ENCODE measurements around the gene FAM186B.

The FAM186B gene

GRCh38 chr12:49632986-49633702 is 27.7 kb upstream of the FAM186B start (continued):
- TF ChIP-seq ZNF513 (tag by site-specific recombination; IDR thresholded peaks at IDR 0.05) (no peak), ZNF529 (tag by site-specific recombination; IDR thresholded peaks at IDR 0.05; ENCODE audit: insufficient replicate concordance) (no peak)

- no peaks in the 10 kb centered on the region for H3K9me3 ChIP-seq (ENCODE audit: control insufficient read depth, insufficient read depth, low read depth, low read length)
- ChIA-PET CTCF (interaction anchor here (0.6 to 2.2 kb wide), 4 partner anchors 9 to 108 kb away, joined by 3 to 8 read pairs (median 4); partner anchors contain the start of gene PRPF40B), POLR2A (interaction anchor here (0.7 kb wide), 1 partner anchor 848 kb away, joined by 5 read pairs; no protein-coding TSS in a partner anchor)
- H3K4me3 ChIP-seq (ENCODE audit: low read depth, low read length) = no peak overlapping the region
- H3K4me1 ChIP-seq (ENCODE audit: control insufficient read depth, insufficient read depth, low read length) = no peaks in the 10 kb centered on the region; the same call in 1 of the 2 replicates
- no peak for TF ChIP-seq ZSCAN16 (tag by site-specific recombination; IDR thresholded peaks at IDR 0.05)
- no peak for TF ChIP-seq SP2 (tag by site-specific recombination; IDR thresholded peaks at IDR 0.05)
- no peak for TF ChIP-seq HOXD13 (CRISPR knock-in tag; IDR thresholded peaks at IDR 0.05; ENCODE audit: borderline replicate concordance)
- no peak for TF ChIP-seq ZNF184 (tag by site-specific recombination; IDR thresholded peaks at IDR 0.05)
- TF ChIP-seq ZNF645 (tag by site-specific recombination; IDR thresholded peaks at IDR 0.05) = no peak
- no peak for TF ChIP-seq ZNF311 (tag by site-specific recombination; IDR thresholded peaks at IDR 0.05; ENCODE audit: borderline replicate concordance)
- no peak for TF ChIP-seq ZNF248 (tag by site-specific recombination; IDR thresholded peaks at IDR 0.05)
- no peak for TF ChIP-seq ZBTB20 (tag by site-specific recombination; IDR thresholded peaks at IDR 0.05)
- H3K27ac ChIP-seq (ENCODE audit: extremely low read depth, low read depth, low read length) = no peak overlapping the region
- peaks cover 0 to 21% of the 10 kb centered on the region in 2 experiments; a peak in 1 of 3 replicates for H3K36me3 ChIP-seq (ENCODE audit: control insufficient read depth in 2 of 2, insufficient read depth in 1 of 2, low read length in 2 of 2)
Measured at GRCh38 chr12:49632401-49632800, 27.0 kb upstream of the FAM186B start.

GRCh38 chr12:49631336-49631907 is 26.0 kb upstream of the FAM186B start:
- TF ChIP-seq GLIS1 (tag by site-specific recombination; IDR thresholded peaks at IDR 0.05) = peak; percentile 81
- TF ChIP-seq ZNF24 (tag by site-specific recombination; IDR thresholded peaks at IDR 0.05) = no peak
- TF ChIP-seq ZNF248 (tag by site-specific recombination; IDR thresholded peaks at IDR 0.05) = no peak
- no peak for TF ChIP-seq ZSCAN18 (tag by site-specific recombination; IDR thresholded peaks at IDR 0.05)
- no peak for TF ChIP-seq ZNF843 (tag by site-specific recombination; IDR thresholded peaks at IDR 0.05)
- TF ChIP-seq GLIS2 (tag by site-specific recombination; IDR thresholded peaks at IDR 0.05) = 0 out of 2 replicates have a peak, but pooled peaks have one; percentile 13
- no peak for TF ChIP-seq ZNF140 (tag by site-specific recombination; IDR thresholded peaks at IDR 0.05)
- TF ChIP-seq ZNF398 (tag by site-specific recombination; IDR thresholded peaks at IDR 0.05) = peak; percentile 28; the same call in 1 of the 2 replicates
- no peak for TF ChIP-seq ZNF629 (tag by site-specific recombination; IDR thresholded peaks at IDR 0.05)
- TF ChIP-seq ZBTB44 (tag by site-specific recombination; IDR thresholded peaks at IDR 0.05) = no peak
- no peak for TF ChIP-seq ZNF274 (IDR thresholded peaks at IDR 0.05; ENCODE audit: low read length)
- no peak for TF ChIP-seq ZNF274 (tag by site-specific recombination; IDR thresholded peaks at IDR 0.05; ENCODE audit: borderline replicate concordance)
- H3K4me1 ChIP-seq (ENCODE audit: control insufficient read depth, insufficient read depth, low read length) = no peaks in the 10 kb centered on the region
- ChIA-PET POLR2A (no interaction called here), CTCF (interaction anchor here (0.5 to 2.2 kb wide), 4 partner anchors 8 to 284 kb away, joined by 3 to 8 read pairs (median 4); partner anchors contain the start of gene PRPF40B)
- H3K27ac ChIP-seq (ENCODE audit: extremely low read depth, low read depth, low read length) = no peak overlapping the region
- H3K9me3 ChIP-seq (ENCODE audit: control insufficient read depth, insufficient read depth, low read depth, low read length) = no peaks in the 10 kb centered on the region
- no peak overlapping the region for H3K4me3 ChIP-seq (ENCODE audit: low read depth, low read length)
- H3K36me3 ChIP-seq (ENCODE audit: control insufficient read depth in 2 of 2, insufficient read depth in 1 of 2, low read length in 2 of 2) = peaks cover 0 to 21% of the 10 kb centered on the region in 2 experiments; a peak in 1 of 3 replicates

Data from HEK293 (cell line).